Activated CD4-positive, alpha-beta T cell treated with anti-CD3 and anti-CD28 coated beads for 1 hour (primary cell): ENCODE data around the gene PCDHB5.
"Not testable (repeated sequence)": the region's sequence is repeated elsewhere in the genome, so short reads cannot be mapped to it uniquely, and the experiment has no call there.

Source experiments
- DNase-seq: peaks from one replicate; pipeline ENCODE4 v3.0.0-alpha.2; 2020

PCDHB5 gene

DNA sequence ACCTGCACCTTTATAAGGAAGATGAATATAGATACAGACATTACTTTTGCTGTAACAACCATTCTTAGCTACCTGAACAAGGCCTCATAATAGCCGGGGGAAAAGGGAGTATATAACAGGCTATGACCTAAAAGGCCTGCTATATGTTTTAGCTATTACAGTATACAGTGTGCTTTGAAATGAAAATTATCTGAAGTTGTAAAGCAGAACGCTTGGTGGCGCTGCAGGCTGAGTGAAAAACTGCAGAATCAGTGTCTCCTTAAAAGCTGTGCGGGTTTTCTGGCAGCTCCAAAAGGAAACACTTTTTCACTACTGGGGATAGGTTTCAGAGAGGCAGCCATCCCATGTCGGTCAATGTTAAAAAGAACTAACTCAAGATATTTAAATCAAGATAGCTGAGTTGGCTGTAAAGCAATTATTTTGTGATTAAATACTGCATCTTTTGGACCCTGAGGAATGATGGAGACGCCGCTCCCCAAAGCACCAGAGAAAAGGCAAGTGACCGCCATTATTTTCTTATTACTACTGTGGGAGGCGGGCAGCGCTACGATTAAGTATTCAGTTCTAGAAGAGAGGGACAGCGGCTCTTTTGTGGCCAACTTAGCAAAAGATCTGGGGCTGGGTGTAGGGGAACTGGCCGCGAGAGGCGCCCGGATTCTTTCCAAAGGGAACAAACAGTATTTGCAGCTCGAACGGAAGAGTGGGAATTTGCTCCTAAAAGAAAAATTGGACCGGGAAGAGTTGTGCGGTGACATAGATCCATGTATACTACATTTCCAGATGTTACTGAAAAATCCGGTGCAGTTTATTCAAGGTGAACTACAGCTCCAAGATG is 20.8 kb downstream of the PCDHB5 start:
- no peak for DNase-seq

- not testable (repeated sequence) for DNase-seq
Measured at GRCh38 chr5:141157356-141157755, 22.4 kb downstream of the PCDHB5 start.

GRCh38 chr5:141157901-141158300 is 22.9 kb downstream of the PCDHB5 start:
- DNase-seq = not testable (repeated sequence)

DNA sequence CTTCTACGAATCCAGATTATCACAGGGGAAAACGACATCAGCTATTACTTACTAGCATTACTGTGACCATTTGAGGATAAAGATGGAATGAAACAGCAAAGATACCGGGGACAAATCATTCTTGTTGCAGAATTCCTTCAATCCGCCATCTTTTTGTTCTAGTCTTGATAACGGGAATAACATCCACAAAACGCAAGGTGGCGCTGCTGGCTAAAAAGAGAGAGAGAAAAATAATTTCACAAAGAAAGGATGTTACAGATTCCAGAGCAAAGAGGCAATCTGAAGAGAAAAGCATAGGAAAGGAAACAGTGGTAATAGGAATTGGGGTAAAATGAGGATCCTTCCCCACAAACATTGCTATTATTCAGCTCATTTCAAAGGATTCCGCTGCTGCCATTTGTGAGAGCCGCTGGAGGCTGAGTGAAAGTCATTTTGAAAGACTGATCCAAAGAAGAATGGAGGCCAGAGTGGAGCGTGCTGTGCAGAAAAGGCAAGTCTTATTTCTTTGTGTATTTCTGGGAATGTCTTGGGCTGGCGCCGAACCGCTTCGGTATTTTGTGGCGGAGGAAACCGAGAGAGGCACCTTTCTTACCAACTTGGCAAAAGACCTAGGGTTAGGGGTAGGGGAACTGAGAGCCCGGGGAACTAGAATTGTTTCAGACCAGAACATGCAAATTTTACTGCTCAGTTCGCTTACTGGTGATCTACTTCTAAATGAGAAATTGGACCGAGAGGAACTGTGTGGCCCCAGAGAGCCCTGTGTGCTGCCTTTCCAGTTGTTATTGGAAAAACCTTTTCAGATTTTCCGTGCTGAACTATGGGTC is 37.6 kb downstream of the PCDHB5 start, which contains the start of gene PCDHB7:
PCDHB7 (plus strand) TSS at position 264 of the 824 bp plus-strand sequence; CDS start at position 456, 192 bp downstream.
- DNase-seq = no peak

- DNase-seq = not testable (repeated sequence)
Measured at GRCh38 chr5:141174291-141175104, 39.5 kb downstream of the PCDHB5 start.

- no peak for DNase-seq
Measured at GRCh38 chr5:141175933-141176332, 40.9 kb downstream of the PCDHB5 start.

DNA sequence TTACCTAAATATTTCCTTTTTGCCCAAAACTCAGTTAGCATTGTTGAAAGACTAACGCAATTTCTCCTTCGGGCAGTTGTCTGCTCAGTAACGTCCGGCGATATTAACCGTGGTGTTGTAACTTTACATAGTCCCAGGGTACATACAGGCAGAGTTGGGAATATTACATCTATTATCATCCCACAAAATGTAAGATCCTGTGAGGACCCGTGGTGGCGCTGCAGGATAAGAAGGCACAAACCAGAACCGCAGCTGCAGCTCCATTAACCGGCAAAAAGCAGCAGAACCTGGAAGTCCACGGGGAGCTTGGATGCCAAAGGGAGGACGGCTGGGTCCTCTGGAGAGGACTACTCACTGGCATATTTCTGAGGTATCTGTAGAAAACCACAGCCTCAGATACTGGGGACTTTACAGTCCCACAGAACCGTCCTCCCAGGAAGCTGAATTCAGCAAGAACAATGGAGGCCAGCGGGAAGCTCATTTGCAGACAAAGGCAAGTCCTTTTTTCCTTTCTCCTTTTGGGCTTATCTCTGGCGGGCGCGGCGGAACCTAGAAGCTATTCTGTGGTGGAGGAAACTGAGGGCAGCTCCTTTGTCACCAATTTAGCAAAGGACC is 42.7 kb downstream of the PCDHB5 start, which contains the start of gene PCDHB8:
PCDHB8 (plus strand) TSS at position 214 of the 615 bp plus-strand sequence; CDS start at position 459, 245 bp downstream.
- not testable (repeated sequence) for DNase-seq

DNA sequence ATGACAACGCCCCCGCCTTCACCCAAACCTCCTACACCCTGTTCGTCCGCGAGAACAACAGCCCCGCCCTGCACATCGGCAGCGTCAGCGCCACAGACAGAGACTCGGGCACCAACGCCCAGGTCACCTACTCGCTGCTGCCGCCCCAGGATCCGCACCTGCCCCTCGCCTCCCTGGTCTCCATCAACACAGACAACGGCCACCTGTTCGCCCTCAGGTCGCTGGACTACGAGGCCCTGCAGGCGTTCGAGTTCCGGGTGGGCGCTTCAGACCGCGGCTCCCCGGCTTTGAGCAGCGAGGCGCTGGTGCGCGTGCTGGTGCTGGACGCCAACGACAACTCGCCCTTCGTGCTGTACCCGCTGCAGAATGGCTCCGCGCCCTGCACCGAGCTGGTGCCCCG is 44.4 kb downstream of the PCDHB5 start:
- DNase-seq = not testable (repeated sequence)

- DNase-seq = not testable (repeated sequence)
Measured at GRCh38 chr5:141179876-141180275, 44.9 kb downstream of the PCDHB5 start.

DNA sequence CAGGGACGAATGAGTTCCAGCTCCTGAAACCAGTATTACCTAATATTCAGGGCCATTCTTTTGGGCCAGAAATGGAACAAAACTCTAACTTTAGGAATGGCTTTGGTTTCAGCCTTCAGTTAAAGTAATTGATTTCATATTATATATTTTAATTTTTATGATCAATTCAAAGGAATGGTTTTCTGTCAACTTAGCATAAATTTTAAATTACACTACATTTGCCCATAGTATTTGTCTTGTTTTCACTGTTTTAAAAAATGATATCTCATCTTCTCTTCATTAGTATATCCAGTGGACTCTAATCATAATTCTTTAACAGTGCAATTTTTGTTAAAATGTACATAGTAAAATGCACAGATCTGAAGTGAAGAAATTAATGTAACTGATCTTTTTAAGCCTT is 45.3 kb downstream of the PCDHB5 start:
- no peak for DNase-seq

DNA sequence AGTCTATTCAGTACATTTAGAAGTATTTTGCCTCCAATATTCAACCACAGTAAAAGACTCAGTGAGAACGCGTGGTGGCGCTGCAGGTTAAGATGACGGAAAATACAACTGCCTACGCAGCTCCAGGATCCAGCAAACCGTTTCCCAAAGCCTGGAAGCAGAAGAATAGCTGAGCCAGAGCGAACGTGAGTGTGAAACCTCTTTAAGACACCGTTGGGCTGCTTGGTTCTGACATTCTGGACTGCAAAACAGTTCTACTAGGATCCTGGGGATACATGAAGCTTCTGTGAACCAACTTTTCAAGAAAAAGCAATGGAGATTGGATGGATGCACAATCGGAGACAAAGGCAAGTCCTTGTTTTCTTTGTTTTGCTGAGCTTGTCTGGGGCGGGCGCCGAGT is 47.2 kb downstream of the PCDHB5 start, which contains the start of gene PCDHB16:
PCDHB16 (plus strand) TSS at position 140 of the 400 bp plus-strand sequence; CDS start at position 313, 173 bp downstream.
- no peak for DNase-seq

DNA sequence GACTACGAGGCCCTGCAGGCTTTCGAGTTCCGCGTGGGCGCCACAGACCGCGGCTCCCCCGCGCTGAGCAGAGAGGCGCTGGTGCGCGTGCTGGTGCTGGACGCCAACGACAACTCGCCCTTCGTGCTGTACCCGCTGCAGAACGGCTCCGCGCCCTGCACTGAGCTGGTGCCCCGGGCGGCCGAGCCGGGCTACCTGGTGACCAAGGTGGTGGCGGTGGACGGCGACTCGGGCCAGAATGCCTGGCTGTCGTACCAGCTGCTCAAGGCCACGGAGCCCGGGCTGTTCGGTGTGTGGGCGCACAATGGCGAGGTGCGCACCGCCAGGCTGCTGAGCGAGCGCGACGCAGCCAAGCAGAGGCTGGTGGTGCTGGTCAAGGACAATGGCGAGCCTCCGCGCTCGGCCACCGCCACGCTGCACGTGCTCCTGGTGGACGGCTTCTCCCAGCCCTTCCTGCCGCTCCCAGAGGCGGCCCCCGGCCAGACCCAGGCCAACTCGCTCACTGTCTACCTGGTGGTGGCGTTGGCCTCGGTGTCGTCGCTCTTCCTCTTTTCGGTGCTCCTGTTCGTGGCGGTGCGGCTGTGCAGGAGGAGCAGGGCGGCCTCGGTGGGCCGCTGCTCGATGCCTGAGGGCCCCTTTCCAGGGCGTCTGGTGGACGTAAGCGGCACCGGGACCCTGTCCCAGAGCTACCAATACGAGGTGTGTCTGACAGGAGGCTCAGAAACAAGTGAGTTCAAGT is 49.3 kb downstream of the PCDHB5 start:
- DNase-seq = not testable (repeated sequence)

- DNase-seq = no peak
Measured at GRCh38 chr5:141186897-141187512, 52.0 kb downstream of the PCDHB5 start, which contains the start of gene PCDHB9. Gene PCDHB9 (plus strand): TSS chr5:141187161. CDS start chr5:141187319, 158 bp downstream.
